Ovary (tissue), 3 donors: ENCODE results near the gene KRTAP6-2.

Experiments
- EP300 ChIP-seq: sonication (generic); formaldehyde crosslinking; IDR thresholded peaks from one replicate; pipeline ENCODE4 v1.6.1; 2017; ENCODE audit warnings: antibody characterized with exemption
- POLR2A ChIP-seq: fragments of 450-650 bp; IDR thresholded peaks from one replicate; pipeline ENCODE4 v1.6.1; 2017; ENCODE audit warnings: antibody characterized with exemption, mild to moderate bottlenecking, moderate library complexity
- TF ChIP-seq, protein P1 (sequence below), 3 donors: fragments of 450-650 bp in 2 of 3; fragments of 200-600 bp in 1 of 3; IDR thresholded peaks; one replicate each; pipeline versions ENCODE4 v1.5.1 to v1.8.0; 2016 to 2022; ENCODE audit warnings: antibody characterized with exemption in 3 of 3, mild to moderate bottlenecking in 1 of 3
- donor health status: DM: no; HTN: no; CAD: no.

- TF ChIP-seq, protein P1, sequence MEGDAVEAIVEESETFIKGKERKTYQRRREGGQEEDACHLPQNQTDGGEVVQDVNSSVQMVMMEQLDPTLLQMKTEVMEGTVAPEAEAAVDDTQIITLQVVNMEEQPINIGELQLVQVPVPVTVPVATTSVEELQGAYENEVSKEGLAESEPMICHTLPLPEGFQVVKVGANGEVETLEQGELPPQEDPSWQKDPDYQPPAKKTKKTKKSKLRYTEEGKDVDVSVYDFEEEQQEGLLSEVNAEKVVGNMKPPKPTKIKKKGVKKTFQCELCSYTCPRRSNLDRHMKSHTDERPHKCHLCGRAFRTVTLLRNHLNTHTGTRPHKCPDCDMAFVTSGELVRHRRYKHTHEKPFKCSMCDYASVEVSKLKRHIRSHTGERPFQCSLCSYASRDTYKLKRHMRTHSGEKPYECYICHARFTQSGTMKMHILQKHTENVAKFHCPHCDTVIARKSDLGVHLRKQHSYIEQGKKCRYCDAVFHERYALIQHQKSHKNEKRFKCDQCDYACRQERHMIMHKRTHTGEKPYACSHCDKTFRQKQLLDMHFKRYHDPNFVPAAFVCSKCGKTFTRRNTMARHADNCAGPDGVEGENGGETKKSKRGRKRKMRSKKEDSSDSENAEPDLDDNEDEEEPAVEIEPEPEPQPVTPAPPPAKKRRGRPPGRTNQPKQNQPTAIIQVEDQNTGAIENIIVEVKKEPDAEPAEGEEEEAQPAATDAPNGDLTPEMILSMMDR (IDR thresholded peaks at IDR 0.05), result no peak
- TF ChIP-seq POLR2A (no peak), EP300 (no peak)
Observed at GRCh38 chr21:30625449-30626165, 26.9 kb upstream of the KRTAP6-2 start.
